HG03060 (cell line): ENCODE results near the gene ATP5PF.
"Not testable (repeated sequence)": the region's sequence is repeated elsewhere in the genome, so short reads cannot be mapped to it uniquely, and the experiment has no call there.

Source experiments
- ATAC-seq: cut with Tn5 transposase; IDR thresholded peaks from one replicate; pipeline ENCODE4 v1.9.1; 2021; ENCODE audit warnings: low read depth, moderate number of reproducible peaks; ENCODE audit not compliant: unreplicated experiment

ATP5PF gene

GRCh38 chr21:25734904-25735645 lies at the start of gene ATP5PF, which contains the start of gene GABPA:
Gene ATP5PF (minus strand): TSS chr21:25734904. CDS start chr21:25729794, 5,110 bp downstream.
Gene GABPA (plus strand): TSS chr21:25734972. CDS start chr21:25741599, 6,627 bp downstream.
- ATAC-seq, result peak; percentile 84

GRCh38 chr21:25778126-25778875 lies 43.6 kb upstream of the ATP5PF start:
- not testable (repeated sequence) for ATAC-seq

- ATAC-seq, result no peak
These were observed 41.7 kb upstream of the ATP5PF start for GRCh38 chr21:25776440-25776839.

GRCh38 chr21:25772686-25773085 lies 38.0 kb upstream of the ATP5PF start:
- ATAC-seq, result no peak

GRCh38 chr21:25767921-25768320 lies 33.2 kb upstream of the ATP5PF start:
- ATAC-seq, result no peak

- ATAC-seq, result no peak
These were observed 29.4 kb upstream of the ATP5PF start for GRCh38 chr21:25764065-25764464.

GRCh38 chr21:25760677-25761076 lies 26.0 kb upstream of the ATP5PF start:
- ATAC-seq, result no peak

- ATAC-seq, result no peak
These were observed 25.4 kb upstream of the ATP5PF start for GRCh38 chr21:25760061-25760460.

- no peak for ATAC-seq
These were observed 24.9 kb upstream of the ATP5PF start for GRCh38 chr21:25759573-25759972.

GRCh38 chr21:25757531-25757930 lies 22.8 kb upstream of the ATP5PF start:
- ATAC-seq, result no peak

- ATAC-seq, result no peak
These were observed 21.7 kb upstream of the ATP5PF start for GRCh38 chr21:25756190-25756932.

GRCh38 chr21:25752416-25752815 lies 17.7 kb upstream of the ATP5PF start:
- no peak for ATAC-seq

- no peak for ATAC-seq
These were observed 15.4 kb upstream of the ATP5PF start for GRCh38 chr21:25750085-25750484.

GRCh38 chr21:25744854-25745253 lies 10.2 kb upstream of the ATP5PF start:
- no peak for ATAC-seq

GRCh38 chr21:25742900-25743299 lies 8.2 kb upstream of the ATP5PF start:
- no peak for ATAC-seq

GRCh38 chr21:25737421-25737820 lies 2.7 kb upstream of the ATP5PF start:
- ATAC-seq, result no peak

- no peak for ATAC-seq
These were observed 1.2 kb upstream of the ATP5PF start for GRCh38 chr21:25735646-25736597.

GRCh38 chr21:25734654-25734903 lies 125 bp downstream of the ATP5PF start:
- no peak for ATAC-seq

GRCh38 chr21:25733859-25734653 lies 648 bp downstream of the ATP5PF start:
- no peak for ATAC-seq
